DOHH2 (cell line): ENCODE results near the gene SOBP.

Source experiments
- H3F3A ChIP-seq: fragments of 200-600 bp; sonication (generic), shearing (Covaris generic); 2 replicates; pipeline ENCODE4 v1.6.0; 2016; ENCODE audit warnings: antibody characterized with exemption, mild to moderate bottlenecking; ENCODE audit not compliant: control insufficient read depth, insufficient read depth
- H3K27ac ChIP-seq: fragments of 200-600 bp; sonication (generic); 2 replicates; pipeline ENCODE4 v1.5.1; 2014; ENCODE audit warnings: low read depth, mild to moderate bottlenecking, low read length, moderate library complexity
- H3K27me3 ChIP-seq: fragments of 200-600 bp; sonication (generic); 2 replicates; pipeline ENCODE4 v1.6.1; 2014; ENCODE audit warnings: mild to moderate bottlenecking, low read length, mixed read lengths; ENCODE audit not compliant: control insufficient read depth
- H3K36me3 ChIP-seq: fragments of 200-600 bp; sonication (generic); 2 replicates; pipeline ENCODE4 v1.6.1; 2014; ENCODE audit warnings: mild to moderate bottlenecking, low read length, moderate library complexity, mixed read lengths; ENCODE audit not compliant: control insufficient read depth
- H3K4me1 ChIP-seq: fragments of 200-600 bp; sonication (generic); 2 replicates; pipeline ENCODE4 v1.6.1; 2014; ENCODE audit warnings: mild to moderate bottlenecking, low read length, mixed read lengths; ENCODE audit not compliant: control insufficient read depth
- H3K4me2 ChIP-seq: fragments of 200-600 bp; sonication (generic); 2 replicates; pipeline ENCODE4 v1.6.0; 2014; ENCODE audit warnings: mild to moderate bottlenecking, low read length, moderate library complexity
- H3K4me3 ChIP-seq: fragments of 200-600 bp; sonication (generic); 2 replicates; pipeline ENCODE4 v1.5.1; 2014; ENCODE audit warnings: mild to moderate bottlenecking, low read length, mixed read lengths
- H3K79me2 ChIP-seq: fragments of 200-600 bp; sonication (generic); 2 replicates; pipeline ENCODE4 v1.6.1; 2014; ENCODE audit warnings: mild to moderate bottlenecking, low read length, mixed read lengths; ENCODE audit not compliant: control insufficient read depth
- H3K9me2 ChIP-seq: fragments of 200-600 bp; sonication (generic); replicated peaks from 2 replicates; pipeline ENCODE4 v1.6.1; 2014; ENCODE audit warnings: mild to moderate bottlenecking, low read length, mixed read lengths; ENCODE audit not compliant: control insufficient read depth
- H3K9me3 ChIP-seq: fragments of 200-600 bp; sonication (generic); 2 replicates; pipeline ENCODE4 v1.6.1; 2014; ENCODE audit warnings: antibody characterized with exemption, low read length, mixed read lengths; ENCODE audit not compliant: control insufficient read depth, insufficient read depth
- H4K20me1 ChIP-seq: fragments of 200-600 bp; sonication (generic); 2 replicates; pipeline ENCODE4 v1.6.0; 2014; ENCODE audit warnings: low read depth, mild to moderate bottlenecking, antibody characterized with exemption, low read length, moderate library complexity; ENCODE audit not compliant: control insufficient read depth, insufficient read depth
- CTCF ChIP-seq: fragments of 200-600 bp; sonication (generic); IDR thresholded peaks from one replicate; pipeline ENCODE4 v1.5.1; 2014; ENCODE audit warnings: antibody characterized with exemption, mild to moderate bottlenecking, low read depth, low read length; ENCODE audit not compliant: poor library complexity, severe bottlenecking
- EZH2phosphoT487 ChIP-seq: fragments of 200-600 bp; sonication (generic); IDR thresholded peaks from 2 replicates; pipeline ENCODE4 v1.6.1; 2017; ENCODE audit warnings: borderline replicate concordance, mild to moderate bottlenecking, antibody characterized with exemption, low read length, moderate library complexity, mixed read lengths

SOBP gene

DNA sequence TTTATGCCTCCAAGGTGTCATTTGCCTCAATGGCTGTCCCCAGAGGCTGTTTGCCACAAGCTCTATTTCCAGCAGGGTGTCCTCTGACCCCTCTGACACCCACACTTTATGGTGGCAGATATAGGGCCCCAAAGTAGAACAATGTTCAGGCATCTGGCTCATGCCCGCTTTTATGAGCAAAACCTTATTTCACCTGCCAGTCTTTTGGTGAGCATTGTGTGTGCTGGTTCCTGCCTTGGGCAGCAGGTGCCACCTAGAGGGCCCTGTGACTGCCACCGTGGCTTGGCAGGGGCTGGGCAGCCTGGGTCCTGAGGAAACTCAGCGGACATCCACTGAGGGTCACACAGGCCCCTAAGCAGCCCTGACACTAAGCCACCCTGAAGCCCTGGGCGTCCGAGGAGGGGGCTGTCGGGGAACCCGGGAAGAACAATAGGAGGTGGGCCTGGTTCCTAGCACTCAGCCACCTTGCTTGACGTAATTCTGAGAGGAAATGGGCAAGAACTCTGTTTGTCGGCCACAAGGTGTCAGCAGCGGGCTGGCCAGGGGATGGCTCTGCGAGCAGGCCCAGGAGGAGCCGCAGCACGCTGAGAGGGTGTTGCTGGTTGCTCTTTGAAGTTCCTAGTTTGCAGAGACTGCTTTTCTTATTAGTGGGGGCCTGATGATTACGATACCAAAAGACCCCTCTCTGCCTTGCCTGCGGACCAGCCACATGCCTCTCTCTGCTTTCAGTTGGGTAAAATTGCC lies 185.2 kb downstream of the SOBP start:
- H3K9me2 ChIP-seq = no peaks in the 10 kb centered on the region
- peak overlapping the region; percentile 65 for H3K4me2 ChIP-seq
- H3K36me3 ChIP-seq = no peaks in the 10 kb centered on the region
- TF ChIP-seq CTCF (peak; percentile 100), EZH2phosphoT487 (no peak)
- H3F3A ChIP-seq = no peaks in the 10 kb centered on the region
- peak overlapping the region; percentile 58 for H3K4me3 ChIP-seq
- H3K9me3 ChIP-seq = no peaks in the 10 kb centered on the region
- no peaks in the 10 kb centered on the region; the same call in 1 of the 2 replicates for H3K27me3 ChIP-seq
- H3K79me2 ChIP-seq = no peaks in the 10 kb centered on the region
- H3K4me1 ChIP-seq = peaks cover 30% of the 10 kb centered on the region
- H4K20me1 ChIP-seq = no peaks in the 10 kb centered on the region
- no peak overlapping the region for H3K27ac ChIP-seq

DNA sequence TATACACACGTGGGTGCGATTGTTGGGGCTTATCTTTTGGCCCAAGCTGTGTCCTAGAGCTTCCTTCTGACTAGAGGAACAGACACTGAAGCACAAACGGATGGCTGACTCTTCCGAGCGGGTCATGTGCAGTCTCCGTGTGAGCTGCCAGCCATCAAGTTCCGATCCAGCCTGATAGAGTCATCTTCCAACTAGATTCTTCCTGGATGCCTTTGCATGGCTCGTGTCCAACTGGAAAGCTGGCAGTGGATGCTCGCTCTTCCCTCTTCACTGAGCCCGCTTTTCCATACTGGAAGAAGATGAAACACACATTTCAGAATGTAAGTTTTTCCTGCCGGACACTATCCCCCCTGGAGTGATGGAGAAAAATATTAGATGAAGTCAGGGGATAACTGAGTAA lies 186.1 kb downstream of the SOBP start:
- TF ChIP-seq EZH2phosphoT487 = no peak
- no peak for TF ChIP-seq CTCF
- Histone ChIP-seq H3F3A (no peaks in the 10 kb centered on the region), H4K20me1 (no peaks in the 10 kb centered on the region), H3K9me3 (no peaks in the 10 kb centered on the region), H3K4me2 (no peak overlapping the region), H3K4me3 (no peak overlapping the region), H3K27me3 (peaks cover 5% of the 10 kb centered on the region; the same call in 1 of the 2 replicates), H3K36me3 (no peaks in the 10 kb centered on the region), H3K27ac (no peak overlapping the region), H3K79me2 (no peaks in the 10 kb centered on the region), H3K9me2 (no peaks in the 10 kb centered on the region), H3K4me1 (peaks cover 22% of the 10 kb centered on the region)

DNA sequence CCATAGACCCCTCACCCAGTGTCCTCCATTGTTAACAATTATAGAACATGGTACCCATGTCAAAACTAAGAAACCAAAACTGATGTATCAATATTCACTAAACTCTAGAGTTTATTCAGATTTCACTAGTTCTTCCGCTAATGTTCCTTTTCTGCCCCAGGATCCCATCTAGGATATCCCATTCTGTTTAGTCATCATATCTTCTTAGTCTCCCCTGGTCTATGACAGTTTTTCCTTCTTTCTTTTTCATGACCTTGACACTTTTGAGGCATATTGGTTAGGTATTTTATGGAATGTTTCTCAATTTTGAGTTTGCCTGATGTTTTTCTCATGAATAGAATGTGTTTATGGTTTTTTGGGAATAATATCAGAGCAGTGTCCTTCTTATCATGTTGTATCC lies 187.5 kb downstream of the SOBP start:
- H3K27me3 ChIP-seq = peaks cover 5% of the 10 kb centered on the region; the same call in 1 of the 2 replicates
- H3K4me2 ChIP-seq = no peak overlapping the region
- TF ChIP-seq CTCF (no peak), EZH2phosphoT487 (no peak)
- H4K20me1 ChIP-seq = no peaks in the 10 kb centered on the region
- no peaks in the 10 kb centered on the region for H3K79me2 ChIP-seq
- no peaks in the 10 kb centered on the region for H3K9me2 ChIP-seq
- no peak overlapping the region for H3K4me3 ChIP-seq
- H3K9me3 ChIP-seq = no peaks in the 10 kb centered on the region
- H3F3A ChIP-seq = no peaks in the 10 kb centered on the region
- no peaks in the 10 kb centered on the region for H3K36me3 ChIP-seq
- peaks cover 10% of the 10 kb centered on the region for H3K4me1 ChIP-seq
- H3K27ac ChIP-seq = no peak overlapping the region
